BE2C (cell line): Measurements from ENCODE around the gene LIPE.

ENCODE experiments used
- DNase-seq: peaks from one replicate; pipeline ENCODE4 v3.0.0-alpha.2; 2020
- H3K27me3 ChIP-seq: fragments of 250-450 bp; sonication (Bioruptor Pico); 2 replicates; pipeline ENCODE4 v1.5.1; 2020; ENCODE audit warnings: mild to moderate bottlenecking
- H3K36me3 ChIP-seq: fragments of 250-450 bp; sonication (Bioruptor Pico); 2 replicates; pipeline ENCODE4 v1.5.1; 2020; ENCODE audit warnings: mild to moderate bottlenecking
- H3K4me1 ChIP-seq: fragments of 250-450 bp; sonication (Bioruptor Pico); 2 replicates; pipeline ENCODE4 v1.5.1; 2020
- H3K4me3 ChIP-seq: 2 replicates; pipeline ENCODE4 v1.5.1; 2011; ENCODE audit warnings: low read depth, low read length
- H3K9me3 ChIP-seq: fragments of 250-450 bp; sonication (Bioruptor Pico); 2 replicates; pipeline ENCODE4 v1.5.1; 2020
- CTCF ChIP-seq: IDR thresholded peaks from 2 replicates; pipeline ENCODE4 v1.5.1; 2012; ENCODE audit warnings: mild to moderate bottlenecking, low read depth, low read length

Gene LIPE

GRCh38 chr19:42352301-42353259 is 74.6 kb downstream of the LIPE start:
- H3K4me1 ChIP-seq, result peaks cover 5% of the 10 kb centered on the region; the same call in 1 of the 2 replicates
- peaks cover 26% of the 10 kb centered on the region for H3K36me3 ChIP-seq
- DNase-seq, result peak; percentile 53
- H3K27me3 ChIP-seq, result no peaks in the 10 kb centered on the region
- H3K9me3 ChIP-seq, result no peaks in the 10 kb centered on the region
- no peak overlapping the region for H3K4me3 ChIP-seq
- no peak for TF ChIP-seq CTCF
